Endothelial cell of umbilical vein (primary cell): ENCODE measurements around the gene KRT31. TPM values are rescaled to one million over a fixed set of nuclear protein-coding genes. Genes with fewer than 3 reads are reported as not detected.

ENCODE experiments used
- BruUV-seq: library from RNA; stranded (reverse); fragments of 400-500 nt; replicated peaks from 2 replicates; lab custom pipeline; 2021; lab: Mats Ljungman, UMichigan
- CTCF ChIA-PET: fragments of 300-600, 350-600 bp; sonication (Branson Sonifier 250); formaldehyde crosslinking; loops from one replicate; lab custom pipeline; 2021; ENCODE audit warnings: antibody characterized with exemption, inconsistent platforms; lab: Charles Lee
- POLR2A ChIA-PET: fragments of 300-600, 350-600 bp; sonication (Branson Sonifier 250); formaldehyde crosslinking; loops from one replicate; lab custom pipeline; 2021; ENCODE audit warnings: antibody characterized with exemption, inconsistent platforms; lab: Charles Lee
- DNase-seq: peaks from one replicate; pipeline ENCODE4 v3.0.0-alpha.2; 2011; ENCODE audit warnings: low read depth, low spot score
- FAIRE-seq: peaks from 2 replicates; lab custom pipeline; 2011; peaks lifted over from hg19 to GRCh38; lab: Jason Lieb, UNC
- H2AFZ ChIP-seq: 2 replicates; pipeline ENCODE4 v1.6.0; 2012; ENCODE audit warnings: low read depth, low read length, control low read depth, inconsistent platforms
- H3K27ac ChIP-seq: 2 replicates; pipeline ENCODE4 v1.5.1; 2011; ENCODE audit warnings: low read depth, mild to moderate bottlenecking, control low read depth, low read length, moderate library complexity; ENCODE audit not compliant: insufficient read depth
- H3K27me3 ChIP-seq, 2 experiments: 2 replicates each; pipeline versions ENCODE4 v1.6.0 to v1.6.1; 2011; ENCODE audit warnings: low read length in 2 of 2, mixed read lengths in 1 of 2; ENCODE audit not compliant: control insufficient read depth in 2 of 2, insufficient read depth in 2 of 2
- H3K36me3 ChIP-seq, 2 experiments: 2 replicates in 1 of 2; 3 replicates in 1 of 2; pipeline ENCODE4 v1.5.1; 2011; ENCODE audit warnings: low read length in 2 of 2, mild to moderate bottlenecking in 1 of 2, moderate library complexity in 1 of 2; ENCODE audit not compliant: control insufficient read depth in 2 of 2, insufficient read depth in 2 of 2; ENCODE audit errors: extremely low read depth in 1 of 2
- H3K4me1 ChIP-seq: 3 replicates; pipeline ENCODE4 v1.5.1; 2011; ENCODE audit warnings: mild to moderate bottlenecking, low read length; ENCODE audit not compliant: control insufficient read depth, insufficient read depth; ENCODE audit errors: extremely low read depth
- H3K4me2 ChIP-seq: 2 replicates; pipeline ENCODE4 v1.6.1; 2011; ENCODE audit warnings: low read length, control low read depth, mixed read lengths; ENCODE audit not compliant: insufficient read depth
- H3K4me3 ChIP-seq, 3 experiments: fragments of 200-600 bp in 1 of 3; sonication (generic), shearing (Covaris generic) in 1 of 3; replicated peaks in 1 of 3; 2 replicates each; pipeline ENCODE4 v1.5.1; 2011 to 2016; ENCODE audit warnings: control low read depth in 3 of 3, low read length in 3 of 3, mild to moderate bottlenecking in 2 of 3, inconsistent platforms in 1 of 3, low read depth in 1 of 3, moderate library complexity in 1 of 3; ENCODE audit not compliant: insufficient read depth in 1 of 3
- H3K79me2 ChIP-seq: 2 replicates; pipeline ENCODE4 v1.6.0; 2012; ENCODE audit warnings: low read length, inconsistent platforms; ENCODE audit not compliant: control insufficient read depth, insufficient read depth
- H3K9ac ChIP-seq: replicated peaks from 2 replicates; pipeline ENCODE3; 2011; ENCODE audit warnings: low read length, control low read depth; ENCODE audit not compliant: insufficient read depth; ENCODE audit errors: extremely low read depth
- H3K9me1 ChIP-seq: replicated peaks from 3 replicates; pipeline ENCODE4 v1.6.0; 2011; ENCODE audit warnings: mild to moderate bottlenecking, low read length; ENCODE audit not compliant: control insufficient read depth, insufficient read depth; ENCODE audit errors: extremely low read depth
- H3K9me3 ChIP-seq: replicated peaks from 2 replicates; pipeline ENCODE4 v1.5.1; 2012; ENCODE audit warnings: low read length, inconsistent platforms; ENCODE audit not compliant: control insufficient read depth, insufficient read depth
- H4K20me1 ChIP-seq: replicated peaks from 2 replicates; pipeline ENCODE3; 2011; ENCODE audit warnings: mild to moderate bottlenecking, low read length; ENCODE audit not compliant: control insufficient read depth, insufficient read depth; ENCODE audit errors: extremely low read depth
- EZH2 ChIP-seq: IDR thresholded peaks from 2 replicates; pipeline ENCODE4 v1.6.1; 2012; ENCODE audit warnings: borderline replicate concordance, low read depth, mild to moderate bottlenecking, moderate library complexity, low read length, inconsistent platforms; ENCODE audit not compliant: severe bottlenecking
- FOS ChIP-seq: IDR thresholded peaks from 2 replicates; pipeline ENCODE4 v1.6.1; 2011; ENCODE audit warnings: mild to moderate bottlenecking, low read length, moderate library complexity, borderline replicate concordance; ENCODE audit not compliant: insufficient read depth
- GATA2 ChIP-seq: IDR thresholded peaks from 2 replicates; pipeline ENCODE4 v1.7.0; 2011; ENCODE audit warnings: low read depth, mild to moderate bottlenecking, moderate library complexity, mixed read lengths, low read length; ENCODE audit not compliant: insufficient read length, insufficient read depth
- JUN ChIP-seq: IDR thresholded peaks from 2 replicates; pipeline ENCODE4 v1.6.1; 2011; ENCODE audit warnings: borderline replicate concordance, low read depth; ENCODE audit not compliant: insufficient read length, insufficient read depth
- MYC ChIP-seq: IDR thresholded peaks from one replicate; pipeline ENCODE4 v1.6.1; 2011; ENCODE audit warnings: mild to moderate bottlenecking, low read depth, low read length
- POLR2A ChIP-seq: IDR thresholded peaks from 2 replicates; pipeline ENCODE4 v1.6.1; 2012; ENCODE audit warnings: low read depth, mild to moderate bottlenecking, control low read depth, low read length
- POLR2AphosphoS5 ChIP-seq: IDR thresholded peaks from 2 replicates; pipeline ENCODE4 v1.6.1; 2012; ENCODE audit warnings: low read depth, mild to moderate bottlenecking, control low read depth, low read length, moderate library complexity; ENCODE audit not compliant: insufficient read depth
- dilution Hi-C: fragments of 300-500 bp; cut with MboI; formaldehyde crosslinking; loops from one replicate; pipeline ENCODE4 v1.15.0; 2019; ENCODE audit warnings: low sequenced_read_pairs; ENCODE audit not compliant: extremely low pct_ligation_motif_present
- intact Hi-C: fragments of 100-400 bp; cut with micrococcal nuclease; formaldehyde crosslinking; loops from one replicate; pipeline ENCODE4 v1.10.0; 2022
- polyA plus RNA-seq, 4 experiments: library from polyadenylated mRNA; depleted of rRNA in 3 of 4; stranded (reverse) in 3 of 4; unstranded in 1 of 4; fragments of >200 nt; gene quantifications; 2 replicates each; pipeline versions ENCODE4 v1.2.1 to v1.2.3, GENCODE V29; 2011 to 2012; ENCODE audit warnings: missing spikeins in 1 of 4
- total RNA-seq: library from RNA; stranded (reverse); gene quantifications from 2 replicates; pipeline ENCODE4 v1.2.3, GENCODE V29; 2021
- TF ChIP-seq, protein P1 (sequence below), 2 donors: IDR thresholded peaks; 1 replicate in 1 of 2; 2 replicates in 1 of 2; pipeline ENCODE4 v1.5.1; 2011; ENCODE audit warnings: low read length in 2 of 2, mild to moderate bottlenecking in 2 of 2, moderate library complexity in 2 of 2, control low read depth in 1 of 2, inconsistent platforms in 1 of 2, low read depth in 1 of 2; ENCODE audit not compliant: insufficient read depth in 1 of 2; ENCODE audit errors: extremely low read depth in 1 of 2

The KRT31 gene
- total and polyA plus RNA-seq, 2 donors (not counting 3 experiments of a cell fraction or from before 2014, with no cell fraction given) = not detected

DNA sequence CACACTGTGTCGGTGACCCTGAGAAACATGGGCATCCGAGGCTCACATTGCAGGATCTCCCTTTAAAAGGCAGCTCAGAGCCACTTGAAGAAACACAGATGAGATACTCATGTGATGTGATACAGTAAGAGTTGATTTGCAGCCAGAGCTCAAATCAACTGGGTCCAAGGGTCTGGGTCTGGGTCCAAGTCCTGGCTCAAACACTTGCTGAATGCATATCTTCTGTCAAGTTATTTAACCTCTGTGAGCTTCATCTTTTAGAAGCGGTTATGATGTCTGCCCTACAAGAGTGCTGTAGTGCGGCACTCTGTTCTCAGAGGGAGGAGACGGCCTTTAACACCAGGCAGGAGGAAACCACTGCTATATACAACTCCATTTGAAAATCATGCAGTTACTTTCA lies 37.0 kb upstream of the KRT31 start:
- no TSS peak for BruUV-seq
- H3K9ac ChIP-seq = no peak overlapping the region
- H3K4me2 ChIP-seq = no peak overlapping the region
- DNase-seq = no peak
- intact Hi-C loops = no loop called here
- CTCF ChIA-PET = no interaction called here
- FAIRE-seq = no peak
- dilution Hi-C loops = no loop called here
- no peaks in the 10 kb centered on the region for H3K9me1 ChIP-seq
- no peaks in the 10 kb centered on the region for H3K9me3 ChIP-seq
- TF ChIP-seq GATA2 (no peak), JUN (no peak), POLR2A (no peak)
- TF ChIP-seq, protein P1, sequence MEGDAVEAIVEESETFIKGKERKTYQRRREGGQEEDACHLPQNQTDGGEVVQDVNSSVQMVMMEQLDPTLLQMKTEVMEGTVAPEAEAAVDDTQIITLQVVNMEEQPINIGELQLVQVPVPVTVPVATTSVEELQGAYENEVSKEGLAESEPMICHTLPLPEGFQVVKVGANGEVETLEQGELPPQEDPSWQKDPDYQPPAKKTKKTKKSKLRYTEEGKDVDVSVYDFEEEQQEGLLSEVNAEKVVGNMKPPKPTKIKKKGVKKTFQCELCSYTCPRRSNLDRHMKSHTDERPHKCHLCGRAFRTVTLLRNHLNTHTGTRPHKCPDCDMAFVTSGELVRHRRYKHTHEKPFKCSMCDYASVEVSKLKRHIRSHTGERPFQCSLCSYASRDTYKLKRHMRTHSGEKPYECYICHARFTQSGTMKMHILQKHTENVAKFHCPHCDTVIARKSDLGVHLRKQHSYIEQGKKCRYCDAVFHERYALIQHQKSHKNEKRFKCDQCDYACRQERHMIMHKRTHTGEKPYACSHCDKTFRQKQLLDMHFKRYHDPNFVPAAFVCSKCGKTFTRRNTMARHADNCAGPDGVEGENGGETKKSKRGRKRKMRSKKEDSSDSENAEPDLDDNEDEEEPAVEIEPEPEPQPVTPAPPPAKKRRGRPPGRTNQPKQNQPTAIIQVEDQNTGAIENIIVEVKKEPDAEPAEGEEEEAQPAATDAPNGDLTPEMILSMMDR (IDR thresholded peaks at IDR 0.05; ENCODE audit: extremely low read depth in 1 of 2, insufficient read depth in 1 of 2, low read depth in 1 of 2, low read length in 2 of 2) = no peak
- no peaks in the 10 kb centered on the region for H4K20me1 ChIP-seq
- peaks cover 2 to 5% of the 10 kb centered on the region in 2 experiments for H3K27me3 ChIP-seq
- no peak overlapping the region for H3K27ac ChIP-seq
- no peaks in the 10 kb centered on the region for H3K79me2 ChIP-seq
- no peak overlapping the region for H2AFZ ChIP-seq
- H3K4me3 ChIP-seq = no peak overlapping the region
- POLR2A ChIA-PET = no interaction called here
- H3K36me3 ChIP-seq = no peaks in the 10 kb centered on the region
- H3K4me1 ChIP-seq = no peaks in the 10 kb centered on the region

DNA sequence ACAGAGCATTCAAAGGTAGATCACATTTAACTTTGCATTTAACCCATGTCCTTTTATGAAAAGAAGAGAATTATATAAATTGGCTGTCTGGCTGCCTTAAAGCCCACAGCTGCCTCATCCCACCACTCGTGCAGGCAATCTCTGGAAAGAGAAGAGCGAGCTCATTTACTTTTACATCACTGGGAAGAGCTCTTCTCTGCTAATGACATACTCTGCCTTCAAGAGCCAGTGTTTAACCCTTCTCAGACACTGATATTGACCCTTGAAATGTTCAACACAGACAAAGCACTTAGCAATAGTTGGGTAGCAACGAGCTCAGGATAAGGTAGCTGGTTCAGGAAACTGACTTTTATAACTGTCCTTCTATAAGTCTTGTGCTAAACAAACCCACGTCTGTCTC lies 36.6 kb upstream of the KRT31 start:
- dilution Hi-C loops = no loop called here

More for the DNA sequence above, 36.6 kb upstream of the KRT31 start:
- H3K4me2 ChIP-seq = no peak overlapping the region
- H3K9me3 ChIP-seq = no peaks in the 10 kb centered on the region
- ChIA-PET POLR2A (interaction anchor here (0.6 kb wide), 1 partner anchor 409 kb away, joined by 3 read pairs; no protein-coding TSS in a partner anchor), CTCF (no interaction called here)
- DNase-seq (no peak), FAIRE-seq (no peak)
- no TSS peak for BruUV-seq
- no peak overlapping the region for H3K27ac ChIP-seq
- H3K4me3 ChIP-seq = no peak overlapping the region
- TF ChIP-seq GATA2 = no peak
- TF ChIP-seq JUN = no peak
- TF ChIP-seq POLR2AphosphoS5 = no peak
- no peak for TF ChIP-seq MYC
- no peak for TF ChIP-seq EZH2
- TF ChIP-seq FOS = no peak
- TF ChIP-seq, protein P1 (IDR thresholded peaks at IDR 0.05; ENCODE audit: extremely low read depth in 1 of 2, insufficient read depth in 1 of 2, low read depth in 1 of 2, low read length in 2 of 2) = no peak
- TF ChIP-seq POLR2A = no peak
- no peaks in the 10 kb centered on the region for H3K9me1 ChIP-seq
- H3K9ac ChIP-seq = no peak overlapping the region
- H3K79me2 ChIP-seq = no peaks in the 10 kb centered on the region
- intact Hi-C loops = no loop called here
- peaks cover 2 to 5% of the 10 kb centered on the region in 2 experiments for H3K27me3 ChIP-seq
- no peaks in the 10 kb centered on the region for H3K4me1 ChIP-seq
- H2AFZ ChIP-seq = no peak overlapping the region
- H3K36me3 ChIP-seq = no peaks in the 10 kb centered on the region
- no peaks in the 10 kb centered on the region for H4K20me1 ChIP-seq
